ENCODE data around the gene RHBDL3.
"Not testable (repeated sequence)": the region's sequence is repeated elsewhere in the genome, so short reads cannot be mapped to it uniquely, and the experiment has no call there.

RHBDL3 gene

DNA sequence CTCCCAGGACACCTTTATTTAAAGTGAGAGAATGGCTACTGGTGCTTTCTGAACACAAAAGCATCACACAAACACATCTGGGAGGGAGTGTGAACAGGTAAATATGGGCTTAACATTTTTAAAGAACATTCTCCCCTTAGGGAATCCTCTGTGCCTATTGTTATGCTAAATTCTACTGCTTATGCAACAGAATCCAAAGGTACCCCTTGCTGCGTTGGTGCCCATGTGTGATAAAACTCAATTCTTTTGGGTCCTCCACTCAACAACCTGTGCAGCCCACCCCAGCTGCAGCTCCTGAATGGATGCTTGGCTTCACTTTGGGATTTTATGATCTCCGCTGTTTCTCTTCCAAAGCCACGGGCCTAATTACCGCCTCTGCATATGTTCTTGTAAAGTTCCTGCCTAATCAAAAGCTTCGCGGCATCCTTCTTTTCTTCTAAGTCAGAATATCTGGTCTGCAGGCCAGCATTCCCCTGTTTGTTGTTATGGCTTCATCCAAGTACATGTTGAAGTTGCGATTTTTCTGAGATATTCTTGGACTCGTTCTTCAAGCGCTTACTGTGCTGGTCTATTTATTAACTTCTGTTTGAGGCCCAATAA, 23.9 kb downstream of the RHBDL3 start:
- DNase-seq (ENCODE audit: low read depth in 2 of 3, low spot score in 1 of 3), result no peak

DNA sequence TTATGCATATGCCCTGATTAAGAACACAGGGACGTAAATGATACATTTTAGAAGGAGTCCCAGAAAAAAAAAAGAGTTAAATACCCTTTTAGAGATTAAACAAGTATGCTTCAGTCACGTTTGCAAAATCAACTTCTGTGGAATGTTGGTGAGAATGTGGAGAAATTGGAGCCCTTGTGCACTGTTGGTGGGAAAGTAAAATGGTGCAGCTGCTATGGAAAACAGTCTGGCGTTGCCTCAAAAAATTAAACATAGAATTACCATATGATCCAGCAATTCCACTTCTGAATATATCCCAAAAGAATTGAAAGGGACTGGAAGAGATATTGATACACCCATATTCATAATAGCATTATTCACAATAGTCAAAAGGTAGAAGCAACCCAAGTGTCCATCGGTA, 26.5 kb downstream of the RHBDL3 start:
- no peak for DNase-seq (ENCODE audit: low read depth in 2 of 3, low spot score in 1 of 3)

DNA sequence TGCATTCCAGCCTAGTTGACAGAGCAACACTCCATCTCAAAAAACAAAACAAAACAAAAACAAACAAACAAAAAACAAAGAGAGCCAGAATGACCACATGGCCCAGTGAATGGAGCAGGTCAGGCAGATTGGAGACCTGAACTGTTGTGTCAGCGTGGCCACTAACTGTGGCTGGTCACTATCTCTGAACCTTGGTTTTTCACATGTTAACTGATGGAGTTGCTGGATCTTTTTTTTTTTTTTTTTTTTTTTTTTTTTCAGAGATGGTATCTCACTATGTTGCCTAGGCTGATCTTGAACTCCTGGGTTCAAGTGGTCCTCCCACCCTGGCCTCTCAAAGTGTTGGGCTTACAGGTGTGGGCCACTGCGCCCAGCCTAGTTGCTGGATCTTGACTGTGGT, 31.8 kb downstream of the RHBDL3 start:
- no peak for DNase-seq (ENCODE audit: low read depth in 2 of 3, low spot score in 1 of 3)

DNA sequence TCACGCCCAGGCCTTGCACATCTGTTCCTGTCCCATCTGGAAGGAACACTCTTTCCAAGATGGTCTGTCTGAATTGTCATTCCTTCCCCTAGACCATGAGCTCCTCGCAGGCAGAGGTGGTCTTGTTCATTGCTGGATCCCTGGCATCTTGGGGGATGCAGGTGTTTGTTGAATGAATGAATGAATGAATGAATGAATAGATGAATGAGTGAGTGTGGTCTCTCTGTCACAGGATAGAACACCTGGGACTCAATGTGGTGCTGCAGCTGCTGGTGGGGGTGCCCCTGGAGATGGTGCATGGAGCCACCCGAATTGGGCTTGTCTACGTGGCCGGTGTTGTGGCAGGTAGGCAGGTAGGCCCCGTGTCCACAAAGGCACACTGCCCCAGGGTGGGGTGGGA, 32.2 kb downstream of the RHBDL3 start:
- DNase-seq (ENCODE audit: low read depth in 2 of 3, low spot score in 1 of 3), result no peak

DNA sequence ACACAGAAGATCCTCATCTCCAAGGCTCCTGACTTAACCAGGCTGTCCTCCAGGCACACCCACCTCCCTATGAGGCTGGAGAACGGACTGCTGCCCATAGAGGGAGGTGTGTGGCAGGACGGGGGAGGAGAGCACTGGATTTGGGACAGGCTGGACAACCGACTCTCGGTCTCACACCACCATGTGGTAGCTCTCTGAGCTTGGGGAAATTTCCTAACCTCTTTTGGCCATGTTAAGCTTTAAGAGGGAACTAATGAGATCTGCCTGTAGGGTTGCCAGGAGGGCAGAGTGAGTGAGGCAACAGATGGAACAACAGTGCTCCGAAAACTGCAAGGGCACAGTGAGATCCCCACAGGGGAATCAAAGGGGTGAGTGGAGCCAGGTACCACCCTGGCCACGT, 32.7 kb downstream of the RHBDL3 start:
- DNase-seq (ENCODE audit: low read depth in 2 of 3, low spot score in 1 of 3), result no peak

DNA sequence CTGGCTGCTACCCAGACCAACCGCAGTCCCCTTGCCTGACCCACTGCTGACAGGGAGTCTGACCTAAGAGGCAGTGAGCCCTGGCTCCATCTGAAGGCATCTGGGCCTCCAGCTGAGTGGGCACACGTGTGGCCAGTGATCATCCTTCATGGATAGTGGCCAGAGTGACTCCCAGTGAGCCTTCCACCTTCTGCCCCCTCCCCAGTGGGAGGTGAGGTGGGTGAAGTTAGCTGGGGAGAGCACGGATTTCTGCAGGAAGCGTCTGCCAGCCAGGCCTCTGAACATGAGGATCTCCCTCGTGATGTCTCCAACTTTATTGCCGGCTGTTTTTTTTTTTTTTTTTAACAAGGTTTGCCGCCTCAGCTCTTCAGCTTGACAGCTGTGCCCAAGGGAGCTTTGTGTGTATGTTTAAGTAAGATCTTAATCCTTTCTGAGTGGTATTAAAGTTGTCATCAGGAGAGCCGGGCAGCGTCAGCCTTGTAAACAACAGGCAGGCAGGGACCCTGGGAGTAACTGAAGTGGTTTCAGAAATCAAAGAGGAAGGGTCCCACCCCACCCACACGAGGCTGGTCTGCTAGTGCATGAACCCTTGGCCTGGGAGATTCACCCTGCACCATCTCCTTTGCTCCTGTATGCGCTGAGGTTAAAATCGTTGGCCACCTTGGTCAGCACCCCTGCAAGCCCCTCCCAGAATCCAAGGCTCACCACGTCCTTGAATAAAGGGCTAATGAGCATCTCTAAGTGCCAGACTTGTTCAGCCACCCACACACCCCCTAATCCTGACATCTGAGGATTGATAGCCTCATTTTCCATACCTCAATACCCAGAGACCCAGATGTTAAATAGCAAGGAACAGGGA, 33.3 kb downstream of the RHBDL3 start:
- DNase-seq (ENCODE audit: low read depth in 2 of 3, low spot score in 1 of 3), result no peak

DNA sequence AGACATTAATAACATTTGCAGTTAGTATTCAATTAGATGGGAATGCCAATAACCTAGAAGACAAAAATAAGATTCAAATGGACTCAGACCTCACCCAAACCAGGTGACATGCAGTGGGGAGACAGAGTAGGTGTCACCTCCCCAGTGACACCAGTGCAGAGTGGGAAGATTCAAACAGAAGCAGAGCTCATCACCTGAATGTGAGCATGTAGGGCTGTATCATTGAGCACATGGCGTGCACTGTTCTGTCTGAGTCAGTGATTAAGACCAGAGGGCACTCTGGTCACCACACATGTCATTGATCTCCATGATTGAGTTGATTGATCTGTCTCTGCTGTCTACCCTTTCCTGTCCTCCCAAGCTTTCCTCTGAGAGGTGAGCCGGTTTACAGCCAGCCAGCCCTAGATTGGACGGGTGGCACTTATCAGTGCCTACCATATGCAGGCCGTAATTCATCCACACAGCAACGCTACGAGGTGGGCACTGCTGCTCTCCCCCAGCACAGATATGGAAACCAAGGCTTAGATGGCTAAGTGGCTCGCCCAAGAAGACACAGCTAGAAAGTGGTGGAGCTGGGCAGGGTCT, 34.0 kb downstream of the RHBDL3 start:
- no peak for DNase-seq (ENCODE audit: low read depth in 2 of 3, low spot score in 1 of 3)

DNA sequence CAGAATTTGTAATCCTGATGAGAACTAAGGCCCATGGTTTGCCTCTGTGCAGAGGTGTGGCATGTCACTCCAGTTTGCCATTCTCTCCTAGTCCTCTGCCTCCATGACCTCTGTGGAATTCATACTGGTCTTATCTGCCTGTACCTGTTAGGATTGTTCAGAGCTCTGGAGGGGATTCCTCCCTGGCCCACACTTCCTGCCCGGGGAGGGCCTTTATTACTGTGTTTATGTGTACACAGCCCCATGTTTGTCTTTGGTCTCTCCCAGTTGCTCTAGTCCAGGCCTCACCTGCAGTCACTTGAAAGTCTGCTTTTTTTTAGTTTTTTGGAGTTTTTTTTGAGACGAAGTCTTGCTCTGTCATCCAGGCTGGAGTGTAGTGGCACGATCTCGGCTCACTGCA, 36.4 kb downstream of the RHBDL3 start:
- no peak for DNase-seq (ENCODE audit: low read depth in 2 of 3, low spot score in 1 of 3)

DNA sequence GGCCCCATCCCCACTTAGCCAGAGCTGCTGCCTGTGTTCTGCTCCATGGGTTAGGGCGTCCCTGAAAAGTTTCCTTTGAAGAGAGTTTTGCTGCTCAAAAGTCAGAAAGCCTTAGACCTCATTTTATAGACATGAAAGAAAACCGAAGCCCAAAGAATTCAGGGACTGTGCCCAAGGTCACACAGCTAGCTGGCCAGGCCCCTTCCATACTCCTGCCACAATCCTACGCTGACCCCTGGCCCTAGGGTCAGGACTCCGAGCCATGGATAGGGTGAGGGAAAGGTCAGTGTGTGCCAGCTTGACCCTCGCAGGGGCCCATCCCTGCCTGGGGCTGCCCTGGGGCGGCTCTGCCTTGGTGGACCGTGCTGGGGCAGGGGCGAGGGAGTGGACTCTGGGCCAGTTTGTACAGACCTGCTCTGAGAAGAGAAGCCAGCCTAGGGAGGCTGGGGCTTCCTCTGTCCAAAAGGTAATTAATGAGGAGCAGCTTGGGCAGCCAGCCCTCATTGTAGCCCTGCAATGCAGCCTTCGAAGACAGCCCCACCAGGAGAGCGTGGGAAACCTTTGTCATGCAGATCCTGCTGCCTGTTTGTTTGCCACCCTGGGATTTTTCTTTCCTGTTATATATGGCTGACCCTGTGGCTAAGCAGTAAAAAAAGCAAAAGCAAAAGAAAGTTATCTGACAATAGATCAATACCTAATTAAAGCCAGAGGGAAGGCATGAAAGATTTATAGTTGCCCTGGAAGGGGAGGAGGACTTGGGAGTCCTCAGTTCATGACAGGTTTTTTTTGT, 37.4 kb downstream of the RHBDL3 start:
- no peak for DNase-seq (ENCODE audit: low read depth in 2 of 3, low spot score in 1 of 3)

DNA sequence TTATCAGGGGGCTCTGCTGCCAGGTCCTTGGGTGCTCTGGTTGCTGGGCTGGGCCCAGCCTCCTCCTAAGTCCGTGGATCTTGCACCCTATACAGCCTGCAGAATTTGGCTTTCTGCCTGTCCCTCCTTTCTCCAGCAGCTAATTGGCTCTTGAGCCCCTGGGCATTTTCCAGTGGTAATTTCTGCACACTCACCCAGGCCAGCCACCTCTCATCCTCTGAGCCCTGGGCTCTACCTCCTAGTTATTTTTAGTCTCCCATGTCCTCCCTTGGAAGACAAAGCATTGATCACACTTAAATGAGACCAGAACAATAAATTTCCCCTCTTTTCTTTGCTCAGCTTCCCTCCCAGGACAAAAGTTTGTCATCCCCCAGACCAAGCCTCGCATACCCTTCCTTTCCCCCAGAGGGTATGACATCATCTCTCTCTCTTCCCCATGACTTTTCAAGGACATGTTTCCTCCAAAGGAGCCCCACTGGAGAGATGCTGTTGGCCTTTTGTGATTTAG, 38.2 kb downstream of the RHBDL3 start:
- no peak for DNase-seq (ENCODE audit: low read depth in 2 of 3, low spot score in 1 of 3)

DNA sequence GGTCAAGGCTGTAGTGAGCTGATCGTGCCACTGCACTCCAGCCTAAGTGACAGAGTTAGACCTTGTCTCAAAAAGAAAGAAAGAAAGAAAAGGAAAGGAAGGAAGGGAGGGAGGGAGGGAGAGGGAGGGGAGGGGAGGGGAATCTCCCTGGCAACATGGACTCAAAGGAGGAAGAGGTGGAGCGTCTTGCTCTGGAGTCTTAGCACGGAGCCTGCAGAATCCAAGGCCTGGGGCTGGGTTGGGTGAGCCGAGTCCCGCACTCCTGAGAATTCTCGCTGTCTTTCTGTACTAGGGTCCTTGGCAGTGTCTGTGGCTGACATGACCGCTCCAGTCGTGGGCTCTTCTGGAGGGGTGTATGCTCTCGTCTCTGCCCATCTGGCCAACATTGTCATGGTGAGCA, 39.4 kb downstream of the RHBDL3 start:
- no peak for DNase-seq (ENCODE audit: low read depth in 2 of 3, low spot score in 1 of 3)

DNA sequence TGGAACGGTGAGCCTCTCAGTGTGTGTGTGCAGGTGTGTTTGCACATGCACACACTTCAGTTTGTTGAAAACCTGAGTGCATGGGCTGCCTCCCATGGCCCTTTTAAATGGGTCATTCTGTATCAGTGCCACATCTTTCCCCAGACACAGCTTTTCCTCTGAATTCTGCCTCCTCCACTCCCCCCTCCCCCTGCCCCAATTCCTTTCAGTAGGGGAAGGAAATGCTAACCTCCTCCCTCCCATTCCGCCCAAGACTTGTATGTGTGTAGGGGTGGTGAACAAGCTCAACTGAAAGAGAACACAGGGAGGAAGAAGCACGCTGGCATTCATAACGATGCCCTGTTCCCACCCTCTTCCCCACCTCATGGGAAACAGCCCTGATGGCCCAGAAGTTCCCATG, 42.0 kb downstream of the RHBDL3 start:
- DNase-seq (ENCODE audit: low read depth in 2 of 3, low spot score in 1 of 3), result no peak

DNA sequence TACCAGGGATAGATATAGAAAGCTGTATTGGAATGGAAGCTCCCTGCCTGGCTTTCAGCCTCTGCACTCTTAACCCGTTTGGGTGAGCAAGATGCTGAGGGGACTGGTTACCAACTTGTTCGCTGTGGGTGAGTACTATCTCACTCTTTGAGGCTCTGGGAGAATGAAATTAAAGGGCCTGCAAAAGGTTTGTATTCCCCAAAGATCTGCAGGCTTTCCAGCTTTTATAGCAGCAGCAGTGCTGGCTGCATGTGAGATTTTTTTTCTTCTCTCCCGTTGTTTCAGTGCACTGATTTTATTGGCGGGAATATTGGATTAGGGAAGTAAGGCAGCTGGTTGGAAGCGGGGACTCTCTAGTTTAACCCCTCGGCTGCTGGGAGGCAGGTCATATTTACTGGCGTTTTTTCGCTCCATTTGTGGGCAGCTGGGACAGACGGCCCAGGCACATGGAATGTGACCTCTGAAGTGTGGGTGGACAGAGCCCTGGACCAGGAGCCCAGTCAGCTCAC, 45.5 kb downstream of the RHBDL3 start:
- no peak for DNase-seq (ENCODE audit: low read depth in 2 of 3, low spot score in 1 of 3)

DNA sequence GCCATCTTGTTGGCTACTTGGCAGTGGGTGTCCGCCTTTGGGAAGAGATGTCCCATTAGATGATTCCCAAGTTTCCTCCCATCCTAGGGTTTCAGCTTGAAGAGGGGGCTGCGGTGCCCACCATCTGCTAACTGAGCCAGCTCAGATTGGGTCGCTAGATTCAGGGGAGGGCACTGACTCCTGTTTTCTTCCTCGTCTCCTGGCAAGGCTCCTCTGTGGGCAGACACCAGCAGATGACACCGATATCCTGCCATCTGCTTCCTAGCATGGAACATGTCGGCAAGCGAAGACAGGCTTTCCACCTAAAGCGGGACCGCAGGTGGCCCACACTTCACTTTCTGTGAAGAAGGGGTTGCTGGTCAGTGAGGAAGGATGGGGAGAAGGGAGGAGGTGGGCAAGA, 49.0 kb downstream of the RHBDL3 start:
- DNase-seq (ENCODE audit: low read depth in 2 of 3, low spot score in 1 of 3), result no peak

DNA sequence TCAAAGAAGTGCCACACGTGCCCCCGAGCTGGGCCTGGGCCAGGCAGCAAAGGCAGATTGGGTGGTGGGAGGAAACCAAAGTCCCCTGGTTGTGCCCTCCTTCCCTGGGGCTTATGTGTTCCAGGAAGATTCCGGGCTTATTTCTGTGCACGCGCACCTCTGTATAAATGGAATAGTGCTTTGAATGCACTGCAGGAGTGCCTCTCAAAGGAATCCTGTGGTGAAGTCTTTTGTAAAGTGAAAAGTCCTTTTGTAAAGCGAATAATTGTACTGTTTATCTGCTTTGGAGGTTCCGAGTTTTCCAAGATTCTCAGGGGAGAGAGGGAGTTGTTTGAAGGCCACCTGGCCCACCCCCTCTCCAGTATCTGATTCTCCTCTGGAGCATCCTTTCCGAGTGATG, 49.5 kb downstream of the RHBDL3 start:
- DNase-seq (ENCODE audit: low read depth in 2 of 3, low spot score in 1 of 3), result no peak

DNA sequence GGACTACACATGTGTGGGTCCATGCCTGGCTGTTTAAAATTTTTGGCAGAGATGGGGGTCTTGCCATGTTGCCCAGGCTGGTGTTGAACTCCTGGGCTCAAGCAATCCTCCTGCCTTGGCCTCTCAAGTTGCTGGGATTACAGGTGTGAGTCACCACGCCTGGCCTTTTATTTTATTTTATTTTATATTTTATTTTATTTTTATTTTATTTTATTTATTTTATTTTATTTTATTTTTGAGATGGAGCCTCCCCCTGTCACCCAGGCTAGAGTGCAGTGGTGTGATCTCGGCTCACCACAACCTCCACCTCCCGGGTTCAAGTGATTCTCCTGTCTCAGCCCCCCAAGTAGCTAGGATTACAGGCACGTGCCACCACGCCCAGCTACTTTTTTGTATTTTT, 51.0 kb downstream of the RHBDL3 start:
- DNase-seq (ENCODE audit: low read depth in 2 of 3, low spot score in 1 of 3), result not testable (repeated sequence)

DNA sequence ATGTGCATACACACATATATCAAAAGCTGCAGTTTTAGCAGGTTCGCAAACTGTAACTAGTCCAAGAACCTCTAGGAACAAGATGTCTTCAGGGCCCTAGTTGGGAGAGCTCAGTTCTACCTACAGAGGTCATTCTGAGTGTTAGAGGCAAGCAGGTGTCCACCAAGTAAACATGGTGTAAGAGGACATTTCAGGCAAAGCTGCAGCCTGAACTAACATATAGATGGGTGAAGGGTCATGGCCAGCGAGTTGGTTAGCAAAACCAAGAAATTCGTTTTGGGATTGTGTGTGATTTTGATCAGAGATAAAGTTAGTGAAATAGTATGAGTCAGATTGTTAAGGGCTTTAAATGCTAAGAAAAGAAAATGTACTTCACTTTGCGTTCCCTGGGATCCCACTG, 51.7 kb downstream of the RHBDL3 start:
- DNase-seq (ENCODE audit: low read depth in 2 of 3, low spot score in 1 of 3), result no peak

DNA sequence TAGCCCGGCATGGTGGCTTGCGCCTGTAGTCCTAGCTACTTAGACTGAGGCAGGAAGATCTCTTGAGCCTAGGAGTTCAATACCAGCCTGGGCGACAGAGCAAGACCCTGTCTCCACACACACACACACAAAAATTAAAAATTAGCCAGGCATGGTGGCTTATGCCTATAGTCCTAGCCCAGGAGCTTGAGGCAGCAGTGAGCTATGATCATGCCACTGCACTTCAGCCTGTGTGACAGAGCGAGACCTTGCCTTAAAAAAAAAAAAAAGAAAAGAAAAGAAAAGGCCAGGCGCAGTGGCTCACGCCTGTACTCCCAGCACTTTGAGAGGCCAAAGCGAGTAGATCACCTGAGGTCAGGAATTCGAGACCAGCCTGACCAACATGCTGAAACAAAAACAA, 52.4 kb downstream of the RHBDL3 start:
- no peak for DNase-seq (ENCODE audit: low read depth in 2 of 3, low spot score in 1 of 3)

DNA sequence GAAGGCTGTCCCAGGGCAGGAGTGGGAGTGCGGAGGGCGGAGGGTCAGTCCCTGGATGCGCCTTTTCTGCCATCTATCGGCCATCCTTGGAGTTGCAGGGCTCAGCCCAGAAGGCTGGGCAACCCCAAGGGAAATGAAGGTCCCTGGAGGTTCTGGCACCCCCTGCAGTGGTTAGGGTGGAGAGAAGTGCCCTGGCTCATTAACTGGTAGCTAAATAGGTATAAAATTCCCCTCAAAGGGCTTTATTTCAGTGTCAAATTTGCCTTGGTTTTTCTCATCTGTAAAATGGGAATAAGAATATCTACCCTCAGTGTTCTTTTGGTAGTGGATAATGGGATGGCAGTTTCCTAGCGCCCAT, 53.9 kb downstream of the RHBDL3 start:
- DNase-seq (ENCODE audit: low read depth in 2 of 3, low spot score in 1 of 3), result peak; percentile 70 to 86 (median 71)

DNA sequence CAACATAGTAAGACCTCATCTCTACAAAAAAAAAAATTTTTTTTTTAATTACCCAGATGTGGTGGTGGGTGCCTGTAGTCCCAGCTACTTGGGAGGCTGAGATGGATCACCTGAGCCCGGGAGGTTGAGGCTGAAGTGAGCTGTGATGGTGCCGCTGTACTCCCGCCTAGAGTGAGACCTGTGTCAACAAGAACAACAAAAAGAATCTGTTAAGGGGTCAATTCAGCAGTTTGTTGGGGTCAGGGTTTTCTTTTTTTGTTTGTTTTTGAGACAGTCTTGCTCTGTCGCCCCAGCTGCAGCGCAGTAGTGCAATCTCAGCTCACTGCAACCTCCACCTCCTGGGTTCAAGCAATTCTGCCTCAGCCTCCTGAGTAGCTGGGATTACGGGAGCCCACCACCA, 54.4 kb downstream of the RHBDL3 start:
- DNase-seq (ENCODE audit: low read depth in 2 of 3, low spot score in 1 of 3), result not testable (repeated sequence)

DNA sequence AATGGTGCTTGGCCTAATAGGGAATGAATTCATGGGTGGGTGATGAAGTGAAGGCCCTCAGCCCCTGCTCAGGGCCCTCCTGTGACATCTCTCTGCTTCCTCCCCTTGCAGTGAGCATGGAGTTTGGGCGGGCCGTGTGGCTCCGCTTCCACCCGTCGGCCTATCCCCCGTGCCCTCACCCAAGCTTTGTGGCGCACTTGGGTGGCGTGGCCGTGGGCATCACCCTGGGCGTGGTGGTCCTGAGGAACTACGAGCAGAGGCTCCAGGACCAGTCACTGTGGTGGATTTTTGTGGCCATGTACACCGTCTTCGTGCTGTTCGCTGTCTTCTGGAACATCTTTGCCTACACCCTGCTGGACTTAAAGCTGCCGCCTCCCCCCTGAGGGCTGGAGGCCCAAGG, 55.2 kb downstream of the RHBDL3 start:
- DNase-seq (ENCODE audit: low read depth in 2 of 3, low spot score in 1 of 3), result no peak

Data from stimulated activated CD4-positive, alpha-beta T cell treated with anti-CD3 and anti-CD28 coated beads, Interleukin-12 subunit alpha, Interleukin-12 subunit beta, amount 100 ng/mL, for 48 hours (primary cell).